CD4-positive, alpha-beta T cell treated with Interleukin-15 for 1 hour (primary cell): ENCODE measurements around the gene RAB3C.
"Not testable (repeated sequence)": the region's sequence is repeated elsewhere in the genome, so short reads cannot be mapped to it uniquely, and the experiment has no call there.

Experiments
- DNase-seq: peaks from one replicate; pipeline ENCODE4 v3.0.0-alpha.2; 2020

Gene RAB3C

GRCh38 chr5:58680503-58680902 lies 97.6 kb downstream of the RAB3C start:
- DNase-seq: no peak

- no peak for DNase-seq
Observed at GRCh38 chr5:58681943-58682342, 99.1 kb downstream of the RAB3C start.

GRCh38 chr5:58683567-58683966 lies 100.7 kb downstream of the RAB3C start:
- DNase-seq: no peak

GRCh38 chr5:58687079-58687478 lies 104.2 kb downstream of the RAB3C start:
- no peak for DNase-seq

- no peak for DNase-seq
Observed at GRCh38 chr5:58687595-58687994, 104.7 kb downstream of the RAB3C start.

GRCh38 chr5:58699088-58699761 lies 116.3 kb downstream of the RAB3C start:
- not testable (repeated sequence) for DNase-seq

- no peak for DNase-seq
Observed at GRCh38 chr5:58699762-58700118, 116.9 kb downstream of the RAB3C start.

GRCh38 chr5:58703925-58704555 lies 121.2 kb downstream of the RAB3C start:
- no peak for DNase-seq

GRCh38 chr5:58706736-58707135 lies 123.9 kb downstream of the RAB3C start:
- no peak for DNase-seq

GRCh38 chr5:58708456-58708855 lies 125.6 kb downstream of the RAB3C start:
- no peak for DNase-seq

GRCh38 chr5:58710425-58710824 lies 127.5 kb downstream of the RAB3C start:
- DNase-seq: not testable (repeated sequence)

GRCh38 chr5:58710871-58711270 lies 128.0 kb downstream of the RAB3C start:
- no peak for DNase-seq

GRCh38 chr5:58711965-58712364 lies 129.1 kb downstream of the RAB3C start:
- no peak for DNase-seq

- no peak for DNase-seq
Observed at GRCh38 chr5:58714046-58714445, 131.2 kb downstream of the RAB3C start.

GRCh38 chr5:58715997-58716656 lies 133.3 kb downstream of the RAB3C start:
- no peak for DNase-seq

GRCh38 chr5:58716713-58717112 lies 133.8 kb downstream of the RAB3C start:
- no peak for DNase-seq

- DNase-seq: no peak
Observed at GRCh38 chr5:58717303-58718007, 134.6 kb downstream of the RAB3C start.

GRCh38 chr5:58718269-58718978 lies 135.5 kb downstream of the RAB3C start:
- DNase-seq: no peak

GRCh38 chr5:58722160-58722559 lies 139.3 kb downstream of the RAB3C start:
- no peak for DNase-seq

GRCh38 chr5:58724992-58725391 lies 142.1 kb downstream of the RAB3C start:
- no peak for DNase-seq

- no peak for DNase-seq
Observed at GRCh38 chr5:58731641-58732040, 148.8 kb downstream of the RAB3C start.

GRCh38 chr5:58735637-58736036 lies 152.8 kb downstream of the RAB3C start:
- DNase-seq: no peak

GRCh38 chr5:58736214-58736613 lies 153.3 kb downstream of the RAB3C start:
- no peak for DNase-seq
